Mesenchymal stem cell (in vitro differentiated cells and primary cell): ENCODE measurements around the gene PCNT.

Experiments used
- DNase-seq: peaks from one replicate; pipeline ENCODE4 v3.0.0-alpha.2; 2013
- H2AFZ ChIP-seq: one replicate; pipeline ENCODE4 v1.6.1; 2013; ENCODE audit warnings: low read depth, mild to moderate bottlenecking, control low read depth, inconsistent platforms, low read length, moderate library complexity
- H2AK5ac ChIP-seq: 2 replicates; pipeline ENCODE4 v1.6.1; 2013; ENCODE audit warnings: low read length, moderate library complexity, mild to moderate bottlenecking, inconsistent platforms; ENCODE audit not compliant: severe bottlenecking
- H2BK120ac ChIP-seq: one replicate; pipeline ENCODE4 v1.6.1; 2013; ENCODE audit warnings: low read depth, mild to moderate bottlenecking, inconsistent platforms, low read length, moderate library complexity
- H2BK12ac ChIP-seq, 2 experiments: one replicate each; pipeline ENCODE4 v1.6.1; 2013; ENCODE audit warnings: inconsistent platforms in 2 of 2, low read length in 2 of 2, mild to moderate bottlenecking in 2 of 2, moderate library complexity in 2 of 2, control low read depth in 1 of 2
- H2BK15ac ChIP-seq: one replicate; pipeline ENCODE4 v1.6.1; 2013; ENCODE audit warnings: mild to moderate bottlenecking, low read depth, inconsistent platforms; ENCODE audit not compliant: poor library complexity, severe bottlenecking
- H2BK5ac ChIP-seq: 2 replicates; pipeline ENCODE4 v1.6.1; 2013; ENCODE audit warnings: low read depth, mild to moderate bottlenecking, low read length, control low read depth, inconsistent platforms; ENCODE audit not compliant: poor library complexity, severe bottlenecking
- H3K14ac ChIP-seq, 2 experiments: one replicate each; pipeline ENCODE4 v1.6.1; 2013; ENCODE audit warnings: inconsistent platforms in 2 of 2, low read length in 2 of 2, control low read depth in 1 of 2, mild to moderate bottlenecking in 1 of 2, moderate library complexity in 1 of 2
- H3K18ac ChIP-seq, 2 experiments: one replicate each; pipeline ENCODE4 v1.6.1; 2013; ENCODE audit warnings: inconsistent platforms in 2 of 2, low read length in 2 of 2, control low read depth in 1 of 2, low read depth in 1 of 2, mild to moderate bottlenecking in 1 of 2
- H3K23ac ChIP-seq, 2 experiments: one replicate each; pipeline ENCODE4 v1.6.1; 2013; ENCODE audit warnings: inconsistent platforms in 2 of 2, low read length in 2 of 2, mild to moderate bottlenecking in 2 of 2, moderate library complexity in 2 of 2, control low read depth in 1 of 2
- H3K27ac ChIP-seq: 2 replicates; pipeline ENCODE4 v1.5.1; 2013; ENCODE audit warnings: mild to moderate bottlenecking, moderate library complexity, low read length, control low read depth, inconsistent platforms; ENCODE audit not compliant: poor library complexity, severe bottlenecking
- H3K27me3 ChIP-seq, 2 experiments: 2 replicates each; pipeline versions ENCODE4 v1.6.1 to v1.7.0; 2013; ENCODE audit warnings: low read length in 2 of 2, mild to moderate bottlenecking in 2 of 2, moderate library complexity in 2 of 2, control low read depth in 1 of 2, inconsistent platforms in 1 of 2; ENCODE audit not compliant: control insufficient read depth in 1 of 2, insufficient read depth in 1 of 2
- H3K36me3 ChIP-seq, 2 experiments: 2 replicates each; pipeline versions ENCODE4 v1.6.1 to v1.7.0; 2013; ENCODE audit warnings: low read length in 2 of 2, control low read depth in 1 of 2, inconsistent platforms in 1 of 2, low read depth in 1 of 2, mild to moderate bottlenecking in 1 of 2; ENCODE audit not compliant: insufficient read depth in 2 of 2, control insufficient read depth in 1 of 2
- H3K4ac ChIP-seq, 2 experiments: one replicate each; pipeline ENCODE4 v1.6.1; 2013; ENCODE audit warnings: inconsistent platforms in 2 of 2, low read length in 2 of 2, mild to moderate bottlenecking in 2 of 2, moderate library complexity in 2 of 2, control low read depth in 1 of 2, low read depth in 1 of 2
- H3K4me1 ChIP-seq: 2 replicates; pipeline ENCODE4 v1.6.1; 2013; ENCODE audit warnings: low read depth, low read length, control low read depth; ENCODE audit not compliant: control insufficient read depth, insufficient read depth
- H3K4me2 ChIP-seq: 2 replicates; pipeline ENCODE4 v1.6.1; 2013; ENCODE audit warnings: low read length, mild to moderate bottlenecking, inconsistent platforms; ENCODE audit not compliant: poor library complexity, severe bottlenecking
- H3K4me3 ChIP-seq, 2 experiments: 2 replicates each; pipeline versions ENCODE4 v1.5.1 to v1.7.0; 2013; ENCODE audit warnings: low read length in 2 of 2, mild to moderate bottlenecking in 2 of 2, control low read depth in 1 of 2, low read depth in 1 of 2; ENCODE audit not compliant: insufficient read depth in 1 of 2
- H3K79me1 ChIP-seq: replicated peaks from 2 replicates; pipeline ENCODE4 v1.6.1; 2013; ENCODE audit warnings: mild to moderate bottlenecking, control low read depth, low read length, inconsistent platforms; ENCODE audit not compliant: poor library complexity, severe bottlenecking
- H3K9ac ChIP-seq: 2 replicates; pipeline ENCODE4 v1.7.0; 2013; ENCODE audit warnings: mild to moderate bottlenecking, low read length, moderate library complexity
- H3K9me3 ChIP-seq: 2 replicates; pipeline ENCODE4 v1.7.0; 2013; ENCODE audit warnings: mild to moderate bottlenecking, low read length; ENCODE audit not compliant: control insufficient read depth
- H4K8ac ChIP-seq: one replicate; pipeline ENCODE4 v1.6.1; 2013; ENCODE audit warnings: inconsistent platforms, mild to moderate bottlenecking, low read length, moderate library complexity
- H4K91ac ChIP-seq: one replicate; pipeline ENCODE4 v1.6.1; 2013; ENCODE audit warnings: mild to moderate bottlenecking, low read length, inconsistent platforms
- WGBS: methylation state at CpG from one replicate; pipeline ENCODE4 v1.1.7; 2013; ENCODE audit warnings: mixed read lengths; 5-methylcytosine and 5-hydroxymethylcytosine counted together

PCNT gene

DNA sequence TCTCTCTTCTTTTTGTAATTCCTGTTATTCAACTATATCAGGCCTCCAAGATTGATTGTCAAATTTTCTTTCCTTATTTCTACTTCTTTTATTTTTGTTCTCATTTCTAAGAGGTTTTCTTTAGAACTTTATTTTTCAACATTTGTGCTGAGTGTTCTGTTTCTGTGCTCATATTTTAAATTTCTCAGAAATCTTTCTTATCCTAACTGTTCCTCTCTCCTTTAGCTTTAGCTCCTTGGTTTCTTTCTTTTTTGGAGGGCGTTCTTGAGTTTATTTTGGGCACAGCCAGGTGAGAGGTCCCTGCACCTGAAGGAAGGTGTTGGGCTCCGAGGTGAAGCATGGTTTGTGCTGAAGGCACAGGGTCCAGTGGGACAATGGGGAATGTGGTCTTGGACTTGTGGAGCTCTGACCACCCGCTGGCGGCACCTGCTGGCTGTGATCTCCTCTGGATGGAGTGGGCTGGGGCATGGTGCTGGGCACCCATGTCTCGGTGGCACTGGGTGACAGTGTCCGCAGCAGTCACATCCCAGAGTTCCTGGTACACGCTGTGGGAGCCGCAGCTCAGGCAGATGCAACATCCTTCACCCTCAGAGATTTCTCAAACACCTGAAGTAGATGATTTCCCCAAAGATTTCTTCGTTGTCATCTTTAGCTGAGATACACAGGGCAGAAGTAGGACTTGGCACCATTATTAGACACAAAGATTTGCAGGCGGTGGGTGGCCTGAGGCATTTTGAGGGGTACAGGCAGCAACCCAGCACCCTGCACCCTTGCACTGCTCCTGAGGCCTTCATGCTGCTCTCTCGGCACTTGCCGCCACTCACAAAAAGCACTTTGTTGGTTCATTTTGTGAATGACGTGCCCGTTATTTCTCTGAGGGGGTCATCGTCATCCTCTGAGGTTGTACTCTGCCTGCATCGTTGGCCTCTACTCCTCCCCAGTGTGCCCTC is 96.6 kb downstream of the PCNT start:
- Histone ChIP-seq H4K8ac (no peak overlapping the region), H3K23ac (no peak overlapping the region)
- WGBS = 99% methylated on average over 16 of the region's 16 CpGs

DNA sequence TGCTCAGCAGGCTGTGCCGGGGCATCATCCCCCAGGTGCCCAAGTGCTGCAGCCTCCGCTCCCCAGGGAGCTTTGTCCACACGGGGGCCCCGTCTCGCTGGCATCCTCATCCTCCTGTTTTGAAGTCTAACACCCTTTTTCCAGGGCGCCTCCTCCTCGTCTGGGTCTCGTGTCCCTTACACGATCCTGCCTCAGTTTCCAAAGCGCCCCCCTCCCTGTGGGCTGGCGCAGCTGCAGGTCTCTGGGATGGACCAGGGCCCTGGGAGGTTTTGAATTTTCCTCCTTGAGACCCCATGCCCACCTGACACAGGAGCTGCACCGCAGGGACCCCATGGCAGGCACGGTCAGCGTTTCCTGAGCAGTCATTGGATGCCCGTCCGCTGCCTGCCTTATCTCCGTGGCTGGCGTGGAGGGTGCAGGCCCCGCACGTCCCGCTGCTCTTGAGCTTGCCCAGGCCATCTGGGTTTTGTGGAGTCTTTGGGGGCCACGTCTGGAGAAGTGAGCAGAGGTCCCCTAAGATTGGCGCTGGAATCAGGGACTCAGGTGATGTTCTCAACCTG is 97.3 kb downstream of the PCNT start:
- DNase-seq = no peak
- Histone ChIP-seq H3K27ac (no peak overlapping the region), H3K23ac (no peak overlapping the region), H2AFZ (no peak overlapping the region), H3K4me2 (no peak overlapping the region), H3K9me3 (no peaks in the 10 kb centered on the region), H3K4ac (no peak overlapping the region), H2BK5ac (no peak overlapping the region), H2BK120ac (no peak overlapping the region), H3K14ac (no peak overlapping the region), H3K79me1 (peaks cover 18% of the 10 kb centered on the region), H2AK5ac (no peak overlapping the region), H3K36me3 (peaks cover 66 to 75% of the 10 kb centered on the region in 2 experiments), H3K18ac (no peak overlapping the region), H2BK12ac (no peak overlapping the region), H2BK15ac (no peak overlapping the region), H4K91ac (no peak overlapping the region), H4K8ac (no peak overlapping the region), H3K9ac (no peak overlapping the region), H3K4me1 (no peaks in the 10 kb centered on the region), H3K27me3 (no peaks in the 10 kb centered on the region), H3K4me3 (no peak overlapping the region)
- 98% methylated on average over 23 of the region's 23 CpGs for WGBS

More for the DNA sequence above, 96.6 kb downstream of the PCNT start:
- Histone ChIP-seq H2BK12ac (no peak overlapping the region), H3K9ac (no peak overlapping the region), H3K4me2 (no peak overlapping the region), H2BK15ac (no peak overlapping the region), H3K4me3 (no peak overlapping the region), H3K18ac (no peak overlapping the region), H3K79me1 (peaks cover 16% of the 10 kb centered on the region), H2AK5ac (no peak overlapping the region), H3K27ac (no peak overlapping the region), H2BK120ac (no peak overlapping the region), H4K91ac (no peak overlapping the region), H3K4ac (no peak overlapping the region), H3K4me1 (no peaks in the 10 kb centered on the region), H3K14ac (no peak overlapping the region), H2BK5ac (no peak overlapping the region), H3K27me3 (no peaks in the 10 kb centered on the region), H3K36me3 (peaks cover 65 to 82% of the 10 kb centered on the region in 2 experiments), H2AFZ (no peak overlapping the region), H3K9me3 (no peaks in the 10 kb centered on the region)
- no peak for DNase-seq

DNA sequence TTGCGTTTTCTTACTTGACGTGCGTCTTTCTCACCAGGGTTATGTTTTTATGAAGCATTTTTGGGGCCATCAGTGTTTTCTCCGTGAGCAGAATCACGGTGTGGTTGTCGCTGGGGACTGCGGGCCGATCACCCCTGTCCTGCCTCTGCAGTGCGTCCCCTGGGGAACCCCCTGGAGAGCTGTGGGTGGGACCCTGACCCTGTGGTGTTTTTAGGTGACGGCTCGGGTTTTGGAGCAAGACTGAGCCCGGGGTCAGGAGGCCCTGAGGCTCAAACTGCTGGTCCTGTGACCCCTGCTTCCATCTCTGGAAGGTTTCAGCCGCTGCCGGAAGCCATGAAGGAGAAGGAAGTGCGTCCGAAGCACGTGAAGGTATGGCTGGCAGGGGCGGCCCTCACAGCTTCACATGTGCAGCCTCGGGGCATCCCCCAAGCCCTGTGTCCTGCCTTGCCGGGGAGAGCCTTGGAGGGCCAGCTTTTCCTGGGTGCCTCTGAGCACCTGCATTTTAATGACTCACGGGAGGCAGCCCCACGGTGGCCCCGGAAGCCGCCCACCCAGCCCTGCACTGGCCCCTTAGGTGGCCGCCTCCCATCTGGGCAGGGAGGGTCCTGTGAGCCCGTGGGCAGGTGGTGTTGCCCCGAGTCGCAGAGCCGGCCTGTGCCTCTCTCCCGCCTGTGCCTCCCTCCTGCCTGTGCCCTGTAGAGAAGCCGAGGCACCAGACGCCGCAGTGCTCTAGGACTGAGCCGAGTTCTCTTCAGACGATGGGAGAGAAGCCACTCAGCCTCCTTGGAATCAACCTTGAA is 98.0 kb downstream of the PCNT start:
- H3K4me2 ChIP-seq = no peak overlapping the region
- H3K79me1 ChIP-seq = peaks cover 16% of the 10 kb centered on the region
- H2BK15ac ChIP-seq = no peak overlapping the region
- no peaks in the 10 kb centered on the region for H3K4me1 ChIP-seq
- H2AK5ac ChIP-seq = no peak overlapping the region
- no peak overlapping the region for H4K91ac ChIP-seq
- H3K18ac ChIP-seq = no peak overlapping the region
- H2AFZ ChIP-seq = no peak overlapping the region
- H3K36me3 ChIP-seq = peaks cover 66 to 69% of the 10 kb centered on the region in 2 experiments
- H4K8ac ChIP-seq = no peak overlapping the region
- no peak overlapping the region for H2BK120ac ChIP-seq
- no peaks in the 10 kb centered on the region for H3K27me3 ChIP-seq
- WGBS = 95% methylated on average over 35 of the region's 35 CpGs
- no peak overlapping the region for H2BK12ac ChIP-seq
- no peak overlapping the region for H2BK5ac ChIP-seq
- H3K9me3 ChIP-seq = no peaks in the 10 kb centered on the region
- H3K27ac ChIP-seq = no peak overlapping the region
- H3K9ac ChIP-seq = no peak overlapping the region
- no peak overlapping the region for H3K23ac ChIP-seq
- H3K4me3 ChIP-seq = no peak overlapping the region
- no peak overlapping the region for H3K4ac ChIP-seq
- no peak overlapping the region for H3K14ac ChIP-seq
- no peak for DNase-seq
